ENCODE results near the gene ABCC4.
"Not testable (repeated sequence)": the region's sequence is repeated elsewhere in the genome, so short reads cannot be mapped to it uniquely, and the experiment has no call there.

Gene ABCC4

GRCh38 chr13:95192564-95192945 lies 108.7 kb downstream of the ABCC4 start:
- DNase-seq = not testable (repeated sequence)

GRCh38 chr13:95191821-95192563 lies 109.3 kb downstream of the ABCC4 start:
- DNase-seq = peak; percentile 70

GRCh38 chr13:95188128-95188527 lies 113.1 kb downstream of the ABCC4 start:
- DNase-seq = no peak

- DNase-seq = peak; percentile 80
These were observed 115.4 kb downstream of the ABCC4 start for GRCh38 chr13:95185851-95186250.

- DNase-seq = no peak
These were observed 115.9 kb downstream of the ABCC4 start for GRCh38 chr13:95185311-95185710.

- DNase-seq = peak; percentile 81
These were observed 116.9 kb downstream of the ABCC4 start for GRCh38 chr13:95184317-95184716.

GRCh38 chr13:95182570-95183265 lies 118.5 kb downstream of the ABCC4 start:
- DNase-seq = no peak

GRCh38 chr13:95181586-95181985 lies 119.7 kb downstream of the ABCC4 start:
- DNase-seq = peak; percentile 39

- peak; percentile 23 for DNase-seq
These were observed 120.6 kb downstream of the ABCC4 start for GRCh38 chr13:95180513-95181245.

GRCh38 chr13:95176611-95177259 lies 124.5 kb downstream of the ABCC4 start:
- DNase-seq = peak; percentile 54

GRCh38 chr13:95174517-95174916 lies 126.7 kb downstream of the ABCC4 start:
- DNase-seq = no peak

- DNase-seq = no peak
These were observed 133.1 kb downstream of the ABCC4 start for GRCh38 chr13:95168191-95168590.

- not testable (repeated sequence) for DNase-seq
These were observed 134.2 kb downstream of the ABCC4 start for GRCh38 chr13:95167003-95167402.

- DNase-seq = no peak
These were observed 136.4 kb downstream of the ABCC4 start for GRCh38 chr13:95164830-95165229.

- DNase-seq = no peak
These were observed 140.9 kb downstream of the ABCC4 start for GRCh38 chr13:95160112-95160906.

GRCh38 chr13:95159458-95159857 lies 141.8 kb downstream of the ABCC4 start:
- no peak for DNase-seq

- DNase-seq = no peak
These were observed 145.0 kb downstream of the ABCC4 start for GRCh38 chr13:95156208-95156607.

GRCh38 chr13:95155504-95155903 lies 145.7 kb downstream of the ABCC4 start:
- DNase-seq = no peak

GRCh38 chr13:95155093-95155492 lies 146.2 kb downstream of the ABCC4 start:
- no peak for DNase-seq

GRCh38 chr13:95154413-95154886 lies 146.8 kb downstream of the ABCC4 start:
- no peak for DNase-seq

- DNase-seq = no peak
These were observed 147.4 kb downstream of the ABCC4 start for GRCh38 chr13:95153647-95154412.

Measured in activated CD4-positive, alpha-beta T cell treated with anti-CD3 and anti-CD28 coated beads, Interleukin-10, Interleukin-2, amounts not matched to agents 100 ng/mL and 50 ng/mL, durations not matched to agents 16 hours and 8 hours (primary cell).